H1 (cell line): ENCODE data around the gene FAM8A1. TPM values are rescaled to one million over a fixed set of nuclear protein-coding genes. Genes with fewer than 3 reads are reported as not detected.

ENCODE experiments used
- CTCF ChIA-PET: fragments of 300-600 bp; sonication (Branson Sonifier 250); formaldehyde crosslinking; loops from one replicate; lab custom pipeline; 2021; ENCODE audit not compliant: partially characterized antibody; lab: Charles Lee
- POLR2A ChIA-PET: fragments of 300-600 bp; sonication (Branson Sonifier 250); formaldehyde crosslinking; loops from one replicate; lab custom pipeline; 2021; ENCODE audit warnings: inconsistent platforms; ENCODE audit not compliant: partially characterized antibody; lab: Charles Lee
- DNase-seq, 2 experiments: peaks; one replicate each; pipeline versions ENCODE4 v3.0.0 to v3.0.0-alpha.2; 2010 to 2022; ENCODE audit warnings: low spot score in 2 of 2, low read depth in 1 of 2, mixed read lengths in 1 of 2
- FAIRE-seq: peaks from 2 replicates; lab custom pipeline; 2011; peaks lifted over from hg19 to GRCh38; lab: Jason Lieb, UNC
- H2AFZ ChIP-seq: 2 replicates; pipeline ENCODE4 v1.8.1; 2012; ENCODE audit warnings: low read length, inconsistent platforms
- H2AK5ac ChIP-seq: 2 replicates; pipeline ENCODE4 v1.6.1; 2013; ENCODE audit warnings: low read depth, low read length
- H2BK120ac ChIP-seq: replicated peaks from 2 replicates; pipeline ENCODE3; 2013; ENCODE audit warnings: low read depth, low read length, inconsistent platforms
- H2BK12ac ChIP-seq: 2 replicates; pipeline ENCODE4 v1.6.1; 2013; ENCODE audit warnings: low read depth, low read length
- H2BK15ac ChIP-seq: 2 replicates; pipeline ENCODE4 v1.6.1; 2013; ENCODE audit warnings: low read length
- H2BK20ac ChIP-seq: 2 replicates; pipeline ENCODE4 v1.6.1; 2013; ENCODE audit warnings: low read length
- H2BK5ac ChIP-seq: 2 replicates; pipeline ENCODE4 v1.6.1; 2013; ENCODE audit warnings: low read depth, low read length
- H3K14ac ChIP-seq: 2 replicates; pipeline ENCODE4 v1.6.1; 2013; ENCODE audit warnings: inconsistent platforms; ENCODE audit not compliant: insufficient read length
- H3K18ac ChIP-seq: 2 replicates; pipeline ENCODE4 v1.6.1; 2013; ENCODE audit warnings: low read length; ENCODE audit errors: extremely low read depth
- H3K23ac ChIP-seq: 2 replicates; pipeline ENCODE4 v1.6.1; 2013; ENCODE audit warnings: inconsistent platforms; ENCODE audit not compliant: insufficient read length
- H3K23me2 ChIP-seq: 2 replicates; pipeline ENCODE4 v1.6.1; 2013; ENCODE audit warnings: low read depth, low read length
- H3K27ac ChIP-seq: 2 replicates; pipeline ENCODE4 v1.6.1; 2011; ENCODE audit warnings: low read depth, low read length, inconsistent platforms
- H3K27me3 ChIP-seq, 4 experiments: replicated peaks in 1 of 4; 1 replicate in 1 of 4; 2 replicates in 3 of 4; pipeline versions ENCODE4 v1.6.1 to v1.8.1; 2011 to 2013; ENCODE audit warnings: low read length in 3 of 4, mild to moderate bottlenecking in 3 of 4, inconsistent platforms in 2 of 4, mixed read lengths in 2 of 4, moderate library complexity in 1 of 4; ENCODE audit not compliant: control insufficient read depth in 3 of 4, insufficient read depth in 3 of 4; ENCODE audit errors: extremely low read depth in 1 of 4
- H3K36me3 ChIP-seq, 4 experiments: 2 replicates each; pipeline versions ENCODE4 v1.6.1 to v1.8.1; 2011 to 2013; ENCODE audit warnings: mild to moderate bottlenecking in 4 of 4, low read length in 3 of 4, moderate library complexity in 2 of 4, control low read depth in 1 of 4, inconsistent platforms in 1 of 4; ENCODE audit not compliant: insufficient read depth in 4 of 4, control insufficient read depth in 2 of 4
- H3K4ac ChIP-seq: replicated peaks from 2 replicates; pipeline ENCODE3; 2013; ENCODE audit warnings: low read length, low read depth, mixed read lengths, inconsistent platforms; ENCODE audit not compliant: insufficient read length
- H3K4me1 ChIP-seq, 4 experiments: replicated peaks in 1 of 4; 1 replicate in 1 of 4; 2 replicates in 3 of 4; pipeline versions ENCODE4 v1.6.1 to v1.8.1; 2011 to 2013; ENCODE audit warnings: low read length in 3 of 4, inconsistent platforms in 2 of 4, mixed read lengths in 1 of 4; ENCODE audit not compliant: insufficient read depth in 4 of 4, control insufficient read depth in 3 of 4
- H3K4me2 ChIP-seq, 2 experiments: 2 replicates each; pipeline versions ENCODE4 v1.6.1 to v1.8.1; 2011 to 2013; ENCODE audit warnings: low read depth in 2 of 2, low read length in 2 of 2, control low read depth in 1 of 2, inconsistent platforms in 1 of 2, mild to moderate bottlenecking in 1 of 2; ENCODE audit not compliant: insufficient read depth in 1 of 2
- H3K4me3 ChIP-seq, 4 experiments: fragments of 200-600, 300-600 bp in 1 of 4; sonication (generic), shearing (Covaris generic), sonication (Bioruptor Twin) in 1 of 4; 2 replicates each; pipeline versions ENCODE4 v1.5.1 to v1.8.1; 2011 to 2016; ENCODE audit warnings: low read length in 4 of 4, low read depth in 3 of 4, control low read depth in 2 of 4, inconsistent platforms in 2 of 4, mild to moderate bottlenecking in 2 of 4, mixed read lengths in 1 of 4, moderate library complexity in 1 of 4; ENCODE audit not compliant: insufficient read depth in 2 of 4; ENCODE audit errors: extremely low read depth in 1 of 4
- H3K56ac ChIP-seq: replicated peaks from 2 replicates; pipeline ENCODE3; 2013; ENCODE audit warnings: low read depth, mild to moderate bottlenecking, mixed read lengths, low read length, inconsistent platforms; ENCODE audit not compliant: insufficient read length
- H3K79me1 ChIP-seq: 2 replicates; pipeline ENCODE4 v1.6.1; 2013; ENCODE audit warnings: low read depth, low read length, control low read depth
- H3K79me2 ChIP-seq, 2 experiments: 2 replicates each; pipeline versions ENCODE4 v1.6.1 to v1.8.1; 2012 to 2013; ENCODE audit warnings: low read length in 2 of 2, mild to moderate bottlenecking in 2 of 2, inconsistent platforms in 1 of 2; ENCODE audit not compliant: insufficient read depth in 2 of 2, control insufficient read depth in 1 of 2
- H3K9ac ChIP-seq, 4 experiments: replicated peaks in 1 of 4; 1 replicate in 1 of 4; 2 replicates in 3 of 4; pipeline versions ENCODE4 v1.6.1 to v1.8.1; 2011 to 2013; ENCODE audit warnings: low read depth in 3 of 4, low read length in 3 of 4, control low read depth in 2 of 4, mild to moderate bottlenecking in 2 of 4, moderate library complexity in 2 of 4, inconsistent platforms in 1 of 4; ENCODE audit errors: extremely low read depth in 1 of 4
- H3K9me3 ChIP-seq, 2 experiments: 2 replicates each; pipeline versions ENCODE4 v1.6.1 to v1.8.1; 2012 to 2013; ENCODE audit warnings: mild to moderate bottlenecking in 2 of 2, moderate library complexity in 2 of 2, control low read depth in 1 of 2, inconsistent platforms in 1 of 2, low read depth in 1 of 2, low read length in 1 of 2, mixed read lengths in 1 of 2; ENCODE audit not compliant: insufficient read depth in 2 of 2
- H4K20me1 ChIP-seq, 2 experiments: replicated peaks in 1 of 2; 2 replicates each; pipeline versions ENCODE3 to v1.8.1; 2011 to 2013; ENCODE audit warnings: inconsistent platforms in 2 of 2, low read length in 2 of 2, mild to moderate bottlenecking in 1 of 2; ENCODE audit not compliant: insufficient read depth in 2 of 2, control insufficient read depth in 1 of 2
- H4K5ac ChIP-seq: 2 replicates; pipeline ENCODE4 v1.6.1; 2013; ENCODE audit warnings: low read length, low read depth, mixed read lengths, inconsistent platforms; ENCODE audit not compliant: insufficient read length
- H4K8ac ChIP-seq: 2 replicates; pipeline ENCODE4 v1.8.0; 2013; ENCODE audit warnings: mild to moderate bottlenecking, moderate library complexity, low read length, inconsistent platforms; ENCODE audit not compliant: insufficient read depth; ENCODE audit errors: extremely low read depth
- H4K91ac ChIP-seq: replicated peaks from 2 replicates; pipeline ENCODE3; 2013; ENCODE audit warnings: low read length, mixed read lengths, inconsistent platforms; ENCODE audit not compliant: insufficient read length
- ASH2L ChIP-seq: fragments of 200-600, 300-600 bp; sonication (generic); IDR thresholded peaks from one replicate; pipeline ENCODE4 v1.7.1; 2017; ENCODE audit warnings: low read length
- BCL11A ChIP-seq, 2 experiments: IDR thresholded peaks; one replicate each; pipeline ENCODE4 v1.6.1; 2011; ENCODE audit warnings: low read depth in 2 of 2, low read length in 2 of 2, mild to moderate bottlenecking in 2 of 2
- BRCA1 ChIP-seq: IDR thresholded peaks from 2 replicates; pipeline ENCODE4 v1.6.1; 2012; ENCODE audit warnings: low read depth, low read length, improper control_type of control experiment
- CEBPB ChIP-seq: IDR thresholded peaks from 2 replicates; pipeline ENCODE4 v1.6.1; 2012; ENCODE audit warnings: low read depth, low read length
- CREB1 ChIP-seq: IDR thresholded peaks from 2 replicates; pipeline ENCODE4 v1.6.1; 2012; ENCODE audit warnings: inconsistent platforms
- EZH2 ChIP-seq: fragments of 200-600 bp; sonication (generic); IDR thresholded peaks from 2 replicates; pipeline ENCODE4 v1.7.1; 2012; ENCODE audit warnings: low read depth, mild to moderate bottlenecking, moderate library complexity, low read length, inconsistent platforms; ENCODE audit not compliant: severe bottlenecking
- FOSL1 ChIP-seq: IDR thresholded peaks from 2 replicates; pipeline ENCODE4 v1.6.1; 2011; ENCODE audit warnings: mild to moderate bottlenecking, low read depth, low read length, moderate library complexity; ENCODE audit not compliant: insufficient read depth
- POLR2A ChIP-seq, 2 experiments: IDR thresholded peaks; 1 replicate in 1 of 2; 2 replicates in 1 of 2; pipeline ENCODE4 v1.6.1; 2011; ENCODE audit warnings: low read depth in 2 of 2, low read length in 2 of 2, mild to moderate bottlenecking in 2 of 2; ENCODE audit errors: control extremely low read depth in 1 of 2
- POU5F1 ChIP-seq: IDR thresholded peaks from 2 replicates; pipeline ENCODE4 v1.6.1; 2011; ENCODE audit warnings: low read depth, mild to moderate bottlenecking, low read length, moderate library complexity
- SIRT6 ChIP-seq: IDR thresholded peaks from one replicate; pipeline ENCODE4 v1.7.1; 2012; ENCODE audit warnings: low read length, inconsistent platforms
- TCF12 ChIP-seq: IDR thresholded peaks from 2 replicates; pipeline ENCODE4 v1.6.1; 2011; ENCODE audit warnings: low read depth, mild to moderate bottlenecking, low read length
- ZNF274 ChIP-seq: IDR thresholded peaks from 2 replicates; pipeline ENCODE4 v1.7.0; 2012; ENCODE audit warnings: low read length, borderline replicate concordance; ENCODE audit errors: extremely low read depth
- polyA plus RNA-seq, 7 experiments: library from polyadenylated mRNA; depleted of rRNA in 3 of 7; stranded (reverse) in 5 of 7; unstranded in 2 of 7; fragments of >200 nt in 5 of 7; fragments of 200-250 nt in 2 of 7; gene quantifications; 1 replicate in 5 of 7; 2 replicates in 1 of 7; 4 replicates in 1 of 7; pipeline versions ENCODE4 v1.2.1 to v1.2.3, GENCODE V29; 2011 to 2013; ENCODE audit warnings: missing spikeins in 2 of 7, mixed read lengths in 2 of 7
- total RNA-seq: library from RNA; stranded (reverse); fragmentation: NEBNext Ultra II Directional; extraction: Animal tissue kit (Norgen Biotek cat#: 25700); gene quantifications from 2 replicates; pipeline ENCODE4 v1.2.1, GENCODE V29; 2021
- TF ChIP-seq, protein P1 (sequence below): IDR thresholded peaks from 2 replicates; pipeline ENCODE4 v1.6.1; 2011; ENCODE audit warnings: low read length, improper control_type of control experiment
- TF ChIP-seq, protein P2 (sequence below): IDR thresholded peaks from 2 replicates; pipeline ENCODE4 v1.6.1; 2012; ENCODE audit warnings: low read length, inconsistent platforms

The FAM8A1 gene
- total and polyA plus RNA-seq, 2 of the 8 experiments (the other 6 are each of a cell fraction or from before 2014, with no cell fraction given): 3.4 to 9.2 TPM

DNA sequence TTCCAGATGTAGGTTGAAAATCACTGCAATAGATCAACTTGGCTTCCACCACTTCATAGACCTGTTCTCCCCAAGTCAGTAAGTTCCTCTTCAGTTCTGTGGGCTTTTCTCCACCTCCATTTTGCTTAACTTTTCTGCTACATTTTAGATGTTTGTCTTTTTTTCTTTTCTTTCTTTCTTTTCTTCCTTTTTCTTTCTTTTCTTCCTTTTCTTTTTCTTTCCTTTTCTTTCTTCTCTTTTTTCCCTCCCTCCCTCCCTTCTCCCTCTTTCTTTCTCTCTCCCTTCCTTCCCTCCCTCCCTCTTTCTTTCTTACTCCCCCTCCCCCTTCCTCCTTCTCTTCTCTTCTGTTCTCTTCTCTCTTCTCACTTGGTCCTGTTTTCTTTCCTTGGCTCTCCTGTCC is 6.9 kb upstream of the FAM8A1 start:
- no peak overlapping the region for H3K4me2 ChIP-seq
- H4K91ac ChIP-seq: no peak overlapping the region
- H4K8ac ChIP-seq: no peak overlapping the region
- H3K79me2 ChIP-seq: no peaks in the 10 kb centered on the region
- H3K79me1 ChIP-seq: no peaks in the 10 kb centered on the region
- FAIRE-seq (no peak), DNase-seq (no peak)
- ChIA-PET CTCF (interaction anchor here (0.9 to 1.7 kb wide), 2 partner anchors 9 to 437 kb away, joined by 3 to 5 read pairs; no protein-coding TSS in a partner anchor), POLR2A (no interaction called here)
- no peak overlapping the region for H3K4ac ChIP-seq
- H3K36me3 ChIP-seq: no peaks in the 10 kb centered on the region
- H2BK20ac ChIP-seq: no peak overlapping the region
- H4K5ac ChIP-seq: no peak overlapping the region
- no peak overlapping the region for H3K27ac ChIP-seq
- no peak overlapping the region for H2AK5ac ChIP-seq
- no peak overlapping the region for H3K14ac ChIP-seq
- H4K20me1 ChIP-seq: no peaks in the 10 kb centered on the region
- no peak overlapping the region for H3K18ac ChIP-seq
- H3K9ac ChIP-seq: no peak overlapping the region
- H2BK15ac ChIP-seq: no peak overlapping the region
- H3K9me3 ChIP-seq: no peaks in the 10 kb centered on the region
- no peak overlapping the region for H3K4me3 ChIP-seq
- H3K27me3 ChIP-seq: no peaks in the 10 kb centered on the region
- no peak overlapping the region for H2BK5ac ChIP-seq
- H3K4me1 ChIP-seq: no peaks in the 10 kb centered on the region
- no peak overlapping the region for H2BK120ac ChIP-seq
- no peak overlapping the region for H2AFZ ChIP-seq
- H3K23ac ChIP-seq: no peak overlapping the region
- no peak overlapping the region for H2BK12ac ChIP-seq
- H3K23me2 ChIP-seq: no peaks in the 10 kb centered on the region; the same call in 1 of the 2 replicates
- no peak overlapping the region for H3K56ac ChIP-seq
- TF ChIP-seq POU5F1: no peak
- no peak for TF ChIP-seq FOSL1
- TF ChIP-seq TCF12: no peak
- TF ChIP-seq, protein P1, sequence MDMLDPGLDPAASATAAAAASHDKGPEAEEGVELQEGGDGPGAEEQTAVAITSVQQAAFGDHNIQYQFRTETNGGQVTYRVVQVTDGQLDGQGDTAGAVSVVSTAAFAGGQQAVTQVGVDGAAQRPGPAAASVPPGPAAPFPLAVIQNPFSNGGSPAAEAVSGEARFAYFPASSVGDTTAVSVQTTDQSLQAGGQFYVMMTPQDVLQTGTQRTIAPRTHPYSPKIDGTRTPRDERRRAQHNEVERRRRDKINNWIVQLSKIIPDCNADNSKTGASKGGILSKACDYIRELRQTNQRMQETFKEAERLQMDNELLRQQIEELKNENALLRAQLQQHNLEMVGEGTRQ: no peak
- TF ChIP-seq BRCA1: no peak
- TF ChIP-seq ZNF274: no peak
- no peak for TF ChIP-seq EZH2
- TF ChIP-seq POLR2A (IDR thresholded peaks at IDR 0.05; ENCODE audit: control extremely low read depth in 1 of 2, low read depth in 2 of 2, low read length in 2 of 2): no peak
- TF ChIP-seq ASH2L: no peak
- TF ChIP-seq CEBPB: no peak
- TF ChIP-seq BCL11A (IDR thresholded peaks at IDR 0.05; ENCODE audit: low read depth in 2 of 2, low read length in 2 of 2): no peak
- TF ChIP-seq, protein P2, sequence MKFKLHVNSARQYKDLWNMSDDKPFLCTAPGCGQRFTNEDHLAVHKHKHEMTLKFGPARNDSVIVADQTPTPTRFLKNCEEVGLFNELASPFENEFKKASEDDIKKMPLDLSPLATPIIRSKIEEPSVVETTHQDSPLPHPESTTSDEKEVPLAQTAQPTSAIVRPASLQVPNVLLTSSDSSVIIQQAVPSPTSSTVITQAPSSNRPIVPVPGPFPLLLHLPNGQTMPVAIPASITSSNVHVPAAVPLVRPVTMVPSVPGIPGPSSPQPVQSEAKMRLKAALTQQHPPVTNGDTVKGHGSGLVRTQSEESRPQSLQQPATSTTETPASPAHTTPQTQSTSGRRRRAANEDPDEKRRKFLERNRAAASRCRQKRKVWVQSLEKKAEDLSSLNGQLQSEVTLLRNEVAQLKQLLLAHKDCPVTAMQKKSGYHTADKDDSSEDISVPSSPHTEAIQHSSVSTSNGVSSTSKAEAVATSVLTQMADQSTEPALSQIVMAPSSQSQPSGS: no peak
- no peak for TF ChIP-seq SIRT6
- no peak for TF ChIP-seq CREB1
